HPDE6-E6E7 (cell line): Measurements from ENCODE around the gene UBE2L3.
"Not testable (repeated sequence)": the region's sequence is repeated elsewhere in the genome, so short reads cannot be mapped to it uniquely, and the experiment has no call there.

Experiments used
- DNase-seq: peaks from one replicate; pipeline ENCODE4 v3.0.0; 2011; ENCODE audit warnings: missing footprints; ENCODE audit errors: extremely low spot score

The UBE2L3 gene

DNA sequence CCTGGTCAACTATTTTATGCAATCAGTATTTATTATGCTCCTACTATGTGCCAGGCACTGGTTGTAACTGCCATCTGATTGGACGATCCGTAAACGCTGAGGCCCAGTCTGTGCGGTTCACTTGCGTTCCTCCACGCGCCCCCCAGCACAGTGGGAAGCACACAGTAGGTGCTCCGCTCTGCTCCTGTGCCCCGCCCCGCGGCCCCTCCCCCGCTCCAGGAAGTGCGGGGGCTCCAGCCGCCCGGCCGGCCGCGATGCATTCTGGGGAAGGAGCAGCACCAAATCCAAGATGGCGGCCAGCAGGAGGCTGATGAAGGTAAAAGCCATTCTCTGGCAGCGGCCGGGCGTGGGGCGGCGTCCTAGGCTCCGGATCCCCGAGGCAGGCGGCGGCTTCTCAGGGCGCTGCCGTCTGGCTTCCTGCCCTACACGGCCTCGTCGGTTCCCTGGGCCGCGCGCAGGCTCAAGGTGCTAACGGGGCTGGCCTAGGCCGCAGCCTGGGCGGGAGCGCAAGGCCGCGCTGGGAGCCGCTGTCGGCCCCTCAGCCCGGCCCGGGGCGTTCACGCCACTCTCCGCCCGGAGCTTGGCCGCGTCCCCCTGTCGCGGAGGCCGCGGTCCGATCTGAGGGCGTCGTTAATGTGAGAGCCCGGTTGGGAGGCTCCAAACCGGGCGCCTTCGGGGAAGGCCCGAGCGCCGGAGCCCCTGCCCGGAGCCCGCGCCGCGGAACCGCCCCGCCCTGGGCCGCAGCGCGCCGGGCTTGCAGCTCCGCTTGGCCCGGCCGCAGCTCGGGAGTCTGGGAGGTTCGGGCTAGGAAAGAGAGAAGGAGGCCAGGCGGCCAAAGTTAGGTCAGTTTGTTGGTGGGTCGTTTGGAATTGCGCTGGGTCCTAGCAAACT is at the start of gene UBE2L3:
TSS of gene UBE2L3 (plus strand) at position 259 of the 891 bp plus-strand sequence. CDS start at position 290, 31 bp downstream.
- peak; percentile 80 for DNase-seq

DNA sequence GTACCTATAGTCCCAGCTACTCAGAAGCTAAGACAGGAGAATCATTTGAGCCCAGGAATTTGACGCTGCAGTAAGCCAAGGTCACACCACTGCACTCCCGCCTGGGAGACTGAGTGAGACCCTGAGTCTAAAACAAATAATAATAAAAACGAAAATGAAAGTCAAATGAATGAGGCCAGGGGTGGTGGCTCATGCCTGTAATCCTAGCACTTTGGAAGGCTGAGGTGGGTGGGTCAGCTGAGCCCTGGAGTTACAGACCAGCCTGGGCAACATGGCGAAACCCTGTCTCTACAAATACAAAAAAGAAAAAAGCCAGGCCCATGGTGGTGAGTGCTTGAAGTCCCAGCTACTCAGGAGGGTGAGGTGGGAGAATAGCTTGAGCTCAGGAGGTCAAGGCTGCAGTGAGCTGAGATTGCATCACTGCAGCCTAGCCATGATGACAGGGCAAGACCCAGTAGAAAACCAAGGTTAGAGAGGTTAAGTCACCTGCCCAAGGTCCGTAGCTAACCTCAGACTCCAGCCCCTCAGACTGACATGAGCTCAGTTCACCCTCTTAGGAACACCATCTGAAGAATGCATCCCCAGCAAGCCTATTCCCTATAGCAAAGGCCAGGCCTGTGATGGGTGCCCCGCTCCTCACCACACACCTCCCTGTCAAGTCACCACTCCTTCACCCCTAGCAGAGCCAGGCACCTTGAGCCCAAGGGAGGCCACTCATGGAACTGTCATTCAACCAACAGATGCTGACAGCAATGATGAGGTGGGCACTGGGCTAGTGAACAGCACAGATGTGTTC is 40.6 kb upstream of the UBE2L3 start:
- DNase-seq = not testable (repeated sequence)

GRCh38 chr22:21531525-21531924 is 36.0 kb upstream of the UBE2L3 start:
- not testable (repeated sequence) for DNase-seq

- not testable (repeated sequence) for DNase-seq
These were observed 34.5 kb upstream of the UBE2L3 start for GRCh38 chr22:21532863-21533648.

- not testable (repeated sequence) for DNase-seq
These were observed 27.7 kb upstream of the UBE2L3 start for GRCh38 chr22:21539862-21540261.

DNA sequence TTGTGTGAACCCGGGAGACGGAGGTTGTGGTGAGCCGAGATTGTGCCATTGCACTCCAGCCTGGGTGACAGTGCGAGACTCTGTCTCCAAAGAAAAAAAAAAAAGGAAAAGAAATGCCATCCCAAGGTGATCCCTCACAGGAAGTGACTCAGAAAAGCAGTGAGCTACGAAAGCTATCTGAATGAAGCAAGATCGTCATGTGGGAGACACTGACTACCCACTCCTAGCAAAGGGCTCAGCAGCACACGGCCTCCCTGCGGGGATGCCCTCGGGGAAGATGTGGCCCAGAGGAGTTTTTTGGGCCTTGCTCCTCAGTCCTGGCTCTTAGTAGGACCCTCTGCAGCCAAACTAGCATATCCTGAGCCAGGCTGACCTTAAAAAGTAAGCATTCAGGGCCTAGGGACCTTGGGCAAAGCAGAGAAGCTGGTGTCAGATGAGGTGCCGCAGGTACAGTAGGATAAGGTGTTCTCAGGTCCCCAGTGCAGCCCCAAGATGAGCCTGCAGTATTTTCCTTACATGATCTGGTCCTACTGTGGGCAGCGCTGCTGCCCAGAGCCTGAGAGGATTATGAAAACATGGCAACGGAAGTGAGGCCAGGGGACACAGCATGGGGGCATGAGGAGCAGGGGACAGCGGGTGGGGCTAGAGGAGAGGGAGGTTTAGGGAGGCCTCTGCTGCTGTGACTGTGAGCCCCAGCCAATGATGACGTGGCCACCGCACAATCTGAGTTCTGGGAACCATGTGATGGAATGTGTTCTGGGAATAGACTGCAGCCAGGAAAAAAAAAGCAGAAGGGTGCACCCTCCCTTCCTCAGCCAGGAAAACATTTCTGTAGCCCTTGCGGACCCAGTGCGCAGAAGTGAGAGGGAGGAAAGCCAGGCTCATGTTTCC is 22.8 kb upstream of the UBE2L3 start:
- DNase-seq = not testable (repeated sequence)

GRCh38 chr22:21549558-21549957 is 18.0 kb upstream of the UBE2L3 start:
- DNase-seq = not testable (repeated sequence)

- DNase-seq = not testable (repeated sequence)
These were observed 17.4 kb upstream of the UBE2L3 start for GRCh38 chr22:21550008-21550677.

DNA sequence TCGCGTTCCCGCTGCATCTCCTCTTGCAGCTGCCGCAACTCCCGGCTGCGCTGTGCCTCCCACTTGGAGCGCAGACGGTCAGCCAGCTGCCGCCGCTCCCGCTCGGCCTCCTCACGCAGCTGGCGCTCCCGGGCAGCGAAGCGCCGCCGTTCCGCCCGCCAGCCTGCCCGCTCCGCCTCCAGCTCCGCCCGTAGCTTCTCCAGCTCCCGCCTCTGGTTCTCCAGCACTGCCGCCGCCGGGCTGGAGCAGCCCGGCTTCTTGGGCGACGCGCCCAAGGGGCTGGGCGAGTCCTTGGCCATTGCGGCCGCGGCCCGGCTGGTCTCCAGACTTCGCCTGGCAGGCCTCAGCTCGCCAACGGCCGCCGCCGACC is 16.9 kb upstream of the UBE2L3 start:
- DNase-seq = not testable (repeated sequence)

GRCh38 chr22:21551361-21551760 is 16.2 kb upstream of the UBE2L3 start, which contains the start of gene RIMBP3C:
RIMBP3C (minus strand) TSS chr22:21551461; CDS start chr22:21550976, 485 bp downstream.
- DNase-seq = not testable (repeated sequence)

- not testable (repeated sequence) for DNase-seq
These were observed 8.0 kb upstream of the UBE2L3 start for GRCh38 chr22:21559345-21560125.

DNA sequence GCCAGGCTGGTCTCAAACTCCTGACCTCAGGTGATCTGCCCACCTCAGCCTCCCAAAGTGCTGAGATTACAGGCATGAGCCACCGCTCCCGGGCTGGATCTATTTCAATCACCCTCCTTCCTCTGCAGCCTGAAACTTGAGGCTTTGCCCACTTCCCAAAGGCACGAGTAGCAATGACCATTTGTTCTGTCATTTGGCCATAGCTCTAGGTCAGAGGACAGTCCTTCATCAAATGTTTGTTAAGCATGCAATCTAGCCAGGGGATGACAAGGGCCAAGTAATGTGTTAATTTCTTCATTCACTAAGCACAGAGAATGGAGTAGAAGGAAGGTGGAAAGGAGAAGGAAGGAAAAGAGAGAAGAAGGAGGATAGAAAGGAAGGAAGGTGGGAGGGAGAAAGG is 6.9 kb upstream of the UBE2L3 start:
- not testable (repeated sequence) for DNase-seq

GRCh38 chr22:21563912-21564311 is 3.6 kb upstream of the UBE2L3 start:
- DNase-seq = no peak

DNA sequence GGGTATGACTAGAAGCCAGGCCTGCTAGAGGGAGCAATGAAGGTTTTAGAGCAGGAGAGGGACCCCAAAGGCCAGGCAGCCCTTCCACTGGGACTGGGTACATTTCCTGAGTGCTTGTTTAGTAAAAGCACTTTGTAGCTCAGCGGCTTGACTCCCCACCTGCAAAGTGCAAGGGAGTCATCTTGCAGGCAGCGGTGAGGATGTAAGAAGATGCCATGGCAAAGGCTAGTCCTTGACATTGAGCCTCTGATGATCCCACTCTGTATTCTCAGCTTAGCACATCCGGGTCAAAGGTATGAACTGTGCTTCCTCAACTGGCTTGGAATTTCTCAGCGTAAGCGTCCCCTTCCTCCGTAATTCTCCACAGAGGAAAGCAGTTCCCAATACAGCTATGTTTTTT is 3.1 kb upstream of the UBE2L3 start:
- DNase-seq = no peak

GRCh38 chr22:21568347-21569075 is 997 bp downstream of the UBE2L3 start:
- no peak for DNase-seq

DNA sequence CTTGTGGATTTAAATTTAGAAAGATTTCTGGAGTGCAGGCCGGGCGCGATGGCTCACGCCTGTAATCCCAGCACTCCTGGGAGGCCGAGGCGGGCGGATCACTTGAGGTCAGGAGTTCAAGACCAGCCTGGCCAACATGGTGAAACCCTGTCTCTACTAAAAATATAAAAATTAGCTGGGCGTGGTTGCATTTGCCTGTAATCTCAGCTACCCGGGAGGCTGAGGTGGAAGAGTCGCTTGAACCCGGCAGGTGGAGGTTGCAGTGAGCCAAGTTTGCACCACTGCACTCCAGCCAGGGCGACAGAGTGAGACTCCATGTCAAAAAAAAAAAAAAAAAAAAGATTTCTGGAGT is 1.5 kb downstream of the UBE2L3 start:
- DNase-seq = not testable (repeated sequence)

GRCh38 chr22:21569459-21570170 is 2.1 kb downstream of the UBE2L3 start:
- no peak for DNase-seq

DNA sequence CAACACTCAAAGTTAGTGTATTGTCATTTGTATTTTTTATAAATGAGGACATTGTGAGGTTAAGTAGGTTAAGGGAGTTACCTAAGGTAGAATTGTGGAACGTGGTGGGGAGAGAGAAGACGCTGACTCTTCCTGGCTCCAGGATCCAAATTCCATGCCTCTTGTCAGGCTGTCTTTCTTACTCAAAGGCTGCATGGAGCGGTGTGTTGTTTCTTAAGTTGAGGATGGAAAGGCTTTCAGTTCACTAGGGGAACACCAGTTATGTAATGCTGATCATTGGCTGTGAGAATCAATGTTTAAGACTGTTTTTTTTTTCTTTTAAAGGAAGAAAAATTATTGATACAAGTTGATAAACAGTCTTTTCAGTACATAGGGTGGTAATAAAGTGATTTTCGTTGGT is 2.9 kb downstream of the UBE2L3 start:
- DNase-seq = no peak
